Activated T-helper 1 cell treated with anti-CD3 and anti-CD28 coated beads, Interleukin-2, amount 50 U/mL, for 16 hours (primary cell): ENCODE results near the gene PARN.

Experiments used
- DNase-seq, 2 donors: peaks; one replicate each; pipeline ENCODE4 v3.0.0-alpha.2; 2020; ENCODE audit warnings: low read depth in 1 of 2, low spot score in 1 of 2

Gene PARN

DNA sequence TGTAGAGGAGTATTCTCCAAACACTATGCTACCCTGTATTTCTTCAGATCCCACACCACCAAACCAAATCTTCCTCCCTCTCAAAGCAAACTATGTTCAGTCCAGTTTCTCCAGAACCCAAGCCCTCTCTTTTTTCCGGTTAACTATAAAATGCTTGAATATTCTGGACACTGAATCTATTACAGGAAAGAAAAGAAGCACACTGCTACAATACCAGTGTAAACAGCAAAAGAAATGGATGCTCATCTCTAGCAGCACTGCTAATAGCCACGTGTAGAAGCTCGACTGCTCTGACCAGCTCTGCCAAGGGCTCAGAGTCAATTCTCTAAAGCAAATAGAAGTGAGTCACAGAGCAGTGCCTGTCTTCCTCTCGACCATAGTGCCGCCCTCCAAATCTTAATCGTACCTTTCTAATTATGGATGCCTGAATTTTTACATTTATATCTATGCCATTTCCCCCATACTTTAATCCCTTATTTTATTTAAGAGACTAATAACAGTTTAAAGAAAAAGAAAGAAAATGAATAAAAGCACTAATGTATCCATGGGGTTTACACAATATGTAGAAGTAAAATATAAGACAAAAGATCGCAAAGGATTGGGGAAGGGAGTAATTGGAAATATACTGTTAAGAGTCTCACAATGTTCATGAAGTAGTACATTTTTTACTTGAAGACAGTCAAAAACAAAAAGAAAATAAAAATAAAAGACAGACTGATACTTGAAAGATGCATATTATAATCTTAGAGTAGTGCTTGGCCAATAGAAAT lies 154.5 kb downstream of the PARN start:
- DNase-seq = no peak

DNA sequence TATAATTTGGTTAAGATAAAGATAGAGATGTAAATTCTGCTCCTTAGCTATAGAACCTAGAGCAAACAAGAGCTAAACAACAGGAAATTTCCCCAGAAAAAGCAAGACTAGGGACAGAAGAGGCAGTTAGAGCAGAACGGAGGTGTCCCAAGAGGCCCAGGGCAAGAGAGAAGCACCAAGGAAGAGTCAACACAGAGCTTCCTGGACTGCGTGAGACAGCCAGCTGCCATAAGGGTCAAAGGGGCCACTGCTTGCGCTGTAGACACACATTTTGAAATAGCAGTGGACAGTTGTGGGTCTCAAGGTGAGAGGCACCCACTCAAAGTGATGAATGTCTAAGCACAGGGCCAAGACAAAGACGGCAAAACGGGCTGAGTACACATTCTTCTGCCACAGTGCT lies 156.6 kb downstream of the PARN start:
- no peak for DNase-seq

DNA sequence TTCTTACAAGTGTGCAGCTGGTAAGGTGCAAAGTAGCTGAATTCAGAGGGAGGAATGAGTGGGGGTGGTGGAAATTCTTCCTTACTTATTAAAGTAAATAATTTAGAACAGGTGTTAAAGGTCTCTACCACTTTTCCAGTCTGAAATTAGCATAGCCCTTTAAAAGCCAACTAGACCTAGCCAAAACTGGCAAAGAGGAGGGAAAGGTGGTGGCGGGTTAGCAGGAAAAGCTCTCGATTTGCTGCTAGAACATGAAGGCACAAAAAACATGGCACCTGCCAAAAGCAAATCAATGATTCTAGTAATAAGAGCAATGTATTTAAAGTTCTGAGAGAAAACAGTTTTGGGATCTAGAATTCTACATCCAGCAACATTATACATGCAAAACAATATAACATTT lies 157.7 kb downstream of the PARN start:
- no peak for DNase-seq

DNA sequence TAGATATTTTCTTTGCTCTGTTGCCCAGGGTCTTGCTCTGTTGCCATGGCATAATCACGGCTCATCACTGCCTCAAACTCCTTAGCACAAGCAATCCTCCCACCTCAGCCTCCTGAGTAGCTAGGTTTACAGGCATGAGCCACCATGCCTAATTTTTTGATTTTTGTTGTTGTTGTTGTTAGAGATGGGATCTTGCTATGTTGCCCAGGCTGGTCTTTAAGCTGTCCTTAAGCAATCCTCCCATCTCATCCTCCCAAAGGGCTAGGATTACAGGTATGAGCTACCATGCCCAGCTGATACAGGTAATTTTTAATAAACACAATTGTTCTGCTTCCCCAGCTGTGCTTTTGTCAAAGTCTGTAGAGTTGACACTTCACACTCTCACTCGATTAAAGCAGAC lies 159.3 kb downstream of the PARN start:
- DNase-seq = no peak

DNA sequence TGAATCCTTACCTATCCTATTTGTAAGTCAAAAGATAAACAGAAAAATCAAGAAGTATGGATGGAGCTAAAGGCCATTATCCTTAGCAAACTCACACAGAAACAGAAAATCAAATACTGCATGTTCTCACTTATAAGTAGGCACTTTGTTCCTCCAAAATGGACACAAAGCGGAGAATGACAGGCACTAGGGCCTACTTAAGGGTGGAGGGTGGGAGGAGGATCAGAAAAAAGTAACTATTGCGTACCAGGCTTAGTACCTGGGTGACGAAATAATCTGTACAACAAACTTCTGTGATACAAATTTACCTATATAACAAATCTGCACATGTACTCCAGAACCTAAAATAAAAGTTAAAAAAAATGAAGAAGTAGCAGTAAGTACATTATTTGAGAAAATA lies 164.3 kb downstream of the PARN start:
- DNase-seq = no peak

DNA sequence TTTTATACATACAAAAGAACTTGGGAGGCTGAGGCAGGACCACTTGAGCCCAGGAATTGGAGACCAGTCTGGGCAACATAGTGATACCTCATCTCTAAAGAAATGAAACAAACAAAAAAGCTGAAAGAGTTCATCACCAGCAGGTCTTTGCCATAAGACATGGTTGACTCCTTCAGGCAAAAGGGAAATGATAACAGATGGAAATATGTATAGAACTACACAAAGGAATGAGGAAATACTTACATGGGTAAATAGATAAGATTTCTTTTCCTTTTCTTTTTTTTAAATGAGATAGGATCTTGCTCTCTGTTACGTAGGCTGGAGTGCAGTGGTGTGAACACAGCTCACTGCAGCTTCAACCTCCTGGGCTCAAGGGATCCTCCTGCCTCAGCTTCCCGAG lies 165.3 kb downstream of the PARN start:
- no peak for DNase-seq

DNA sequence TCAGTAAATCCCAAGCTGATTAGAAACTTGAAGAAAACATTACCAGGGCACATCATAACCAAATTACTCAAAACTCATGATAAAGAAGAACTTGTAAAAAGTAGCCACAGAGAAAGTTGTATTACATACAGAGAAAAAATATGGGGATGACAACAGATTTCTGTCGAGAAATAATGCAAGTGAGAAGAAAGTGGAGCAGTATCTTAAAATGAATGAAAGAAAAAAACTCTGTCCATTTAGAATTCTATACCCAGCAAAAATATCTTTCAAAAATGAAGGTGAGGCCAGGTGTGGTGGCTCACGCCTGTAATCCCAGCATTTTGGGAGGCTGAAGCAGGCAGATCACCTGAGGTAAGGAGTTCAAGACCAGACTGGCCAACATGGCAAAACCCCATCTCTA lies 165.9 kb downstream of the PARN start:
- DNase-seq = no peak

DNA sequence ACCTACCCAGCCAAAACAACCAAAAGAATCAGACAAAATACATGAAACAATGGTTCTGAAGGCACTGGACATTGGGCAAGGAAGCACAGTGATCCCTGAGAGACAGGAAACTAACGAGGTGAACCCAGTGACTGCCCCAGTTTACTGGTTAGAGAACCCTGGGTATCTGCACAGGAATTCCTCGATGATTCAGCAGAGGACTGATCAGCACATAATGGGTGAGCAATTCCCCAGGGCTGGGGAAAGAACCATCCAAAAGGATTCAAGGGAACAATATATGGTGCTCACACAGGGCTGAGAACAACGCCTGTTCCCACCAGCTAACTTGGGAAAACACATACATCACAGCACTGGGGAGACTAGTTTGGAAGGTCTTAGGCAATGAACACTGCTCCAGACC lies 167.2 kb downstream of the PARN start:
- no peak for DNase-seq

DNA sequence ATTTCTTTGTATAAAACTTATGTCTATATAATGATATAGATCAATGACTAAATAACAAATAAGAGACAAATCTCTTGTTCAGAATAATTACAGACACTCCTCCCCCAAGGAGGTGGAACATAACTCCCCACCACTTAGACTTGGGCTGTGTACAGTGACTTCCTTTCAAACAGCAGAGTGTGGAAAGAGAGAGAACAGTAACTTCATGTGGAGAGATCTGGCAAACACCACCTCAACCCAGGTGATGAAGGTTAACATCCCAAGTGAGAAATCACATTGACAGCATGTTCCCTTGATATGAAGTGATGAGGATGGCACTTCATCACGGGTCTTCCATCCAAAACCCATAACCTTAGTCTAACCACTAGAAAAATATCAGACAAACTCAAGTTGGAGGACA lies 169.3 kb downstream of the PARN start:
- no peak for DNase-seq

DNA sequence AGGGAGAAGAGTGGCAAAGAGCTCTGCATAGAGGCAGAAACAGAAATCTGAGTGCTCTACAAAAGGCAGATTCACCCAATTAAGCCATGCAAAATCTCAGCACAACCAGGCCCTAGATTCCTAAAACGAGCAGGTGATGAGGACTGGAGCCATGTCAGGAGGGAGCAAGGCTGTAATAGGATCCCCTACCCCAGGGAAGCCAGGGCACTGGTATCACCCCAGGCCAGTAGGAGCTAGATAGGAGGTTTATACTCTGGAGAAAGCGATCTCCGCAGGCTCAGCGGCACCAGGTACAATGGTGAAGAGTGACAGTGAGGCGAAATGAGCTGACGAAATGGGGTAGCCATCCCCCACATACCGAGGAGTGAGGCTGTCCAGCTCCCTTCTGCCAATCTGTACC lies 171.5 kb downstream of the PARN start:
- DNase-seq = no peak

DNA sequence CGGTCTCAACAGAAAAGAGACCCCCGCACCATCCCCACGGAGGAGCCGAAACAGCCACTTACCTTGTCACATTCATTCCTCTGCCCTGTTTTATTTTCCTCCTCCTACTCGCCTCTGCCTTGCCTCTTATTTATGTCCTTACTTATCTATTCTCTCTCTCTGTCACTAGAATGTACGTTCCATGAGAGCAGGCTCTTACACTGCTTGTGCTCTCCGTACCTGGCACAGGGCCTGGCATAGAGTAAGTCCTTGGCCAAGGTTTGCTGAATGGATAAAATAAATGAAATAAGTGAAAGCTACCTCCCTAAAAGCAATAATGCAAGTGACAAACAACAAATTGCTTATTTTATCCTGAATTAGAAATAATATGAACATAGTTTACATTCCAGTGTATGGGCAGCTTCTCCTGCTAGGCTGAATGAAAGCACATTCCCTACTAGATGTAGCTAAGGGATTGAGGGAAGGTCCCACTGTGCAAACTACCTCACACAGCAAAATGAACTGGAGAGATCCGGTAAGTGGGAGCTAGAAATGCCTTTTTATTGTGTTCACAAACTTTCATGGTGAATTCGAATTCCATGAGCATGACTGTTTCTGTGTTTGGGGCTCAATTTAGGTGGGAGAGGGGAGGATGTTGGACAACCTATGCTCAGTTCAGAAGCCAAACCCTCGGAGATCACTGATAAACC lies 173.1 kb downstream of the PARN start:
- no peak for DNase-seq

DNA sequence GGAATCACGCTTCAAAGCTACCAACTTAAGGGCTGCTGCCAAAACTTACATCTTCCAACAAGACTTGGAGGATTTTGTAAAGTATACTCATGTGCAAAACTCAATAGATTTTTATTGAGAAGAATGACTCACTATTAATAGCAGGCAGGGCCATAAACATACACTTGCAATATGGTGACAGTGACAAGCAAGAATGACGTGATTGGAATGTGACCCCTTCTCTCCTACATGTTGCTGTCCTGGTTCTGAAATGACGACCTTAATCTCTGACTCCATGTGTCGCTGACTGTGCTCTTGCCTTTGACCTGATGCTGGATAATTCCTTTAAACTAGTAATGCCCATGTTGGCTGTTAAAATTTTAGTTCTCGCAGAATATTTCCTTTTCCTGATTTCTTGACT lies 174.5 kb downstream of the PARN start:
- no peak for DNase-seq

DNA sequence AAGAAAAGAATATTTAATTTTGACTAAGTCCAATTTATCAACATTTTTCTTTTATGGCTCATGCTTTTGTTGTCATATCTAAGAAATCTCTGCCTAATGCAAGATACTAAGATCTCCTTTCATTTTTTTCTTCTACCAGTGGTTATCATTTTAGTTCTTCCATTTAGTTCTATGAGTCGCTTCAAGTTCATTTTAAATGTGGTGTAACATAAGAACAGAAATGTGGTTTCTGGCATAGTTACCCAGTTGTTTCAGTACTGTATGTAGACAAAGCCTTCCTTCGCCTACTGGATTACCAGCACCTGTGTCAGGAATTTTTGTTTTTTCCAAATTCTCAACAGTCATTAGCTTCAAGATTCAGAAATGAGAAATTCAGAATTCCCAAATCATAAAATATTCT lies 175.7 kb downstream of the PARN start:
- DNase-seq = no peak

DNA sequence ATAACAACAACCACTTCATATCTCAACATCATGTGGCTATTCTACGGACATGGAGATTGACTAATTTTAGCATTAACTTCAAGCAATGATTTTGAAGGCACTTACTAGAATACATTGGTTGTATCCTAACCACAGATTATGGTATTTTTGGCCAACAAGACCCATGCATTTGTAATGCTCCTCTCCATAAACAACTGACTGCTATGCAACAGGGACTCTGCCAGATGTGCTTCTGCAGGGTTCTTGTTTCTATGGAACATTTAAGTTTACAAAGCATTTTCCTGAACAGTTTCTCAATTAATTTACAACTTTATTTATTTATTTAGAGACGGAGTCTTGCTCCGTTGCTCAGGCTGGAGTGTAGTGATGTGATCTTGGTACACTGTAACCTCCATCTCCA lies 178.0 kb downstream of the PARN start:
- DNase-seq = no peak

DNA sequence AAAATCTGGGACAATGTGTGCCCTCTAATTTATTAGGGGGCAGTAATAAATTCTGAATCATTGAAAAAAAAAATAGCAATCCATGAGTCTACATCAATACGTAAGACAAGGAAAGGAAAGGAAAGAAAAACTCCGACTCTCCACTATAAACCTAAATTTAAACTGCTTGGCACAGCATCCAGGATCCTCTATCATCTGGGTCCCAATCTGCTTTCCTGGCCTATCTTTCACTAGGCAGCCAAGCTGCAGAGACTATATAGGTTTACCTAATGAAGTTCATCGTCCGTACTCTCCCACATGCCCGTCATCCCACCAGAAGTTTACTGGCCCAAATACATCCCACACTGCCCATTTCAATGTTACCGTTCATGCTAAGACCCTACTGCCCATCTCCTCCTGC lies 179.2 kb downstream of the PARN start:
- no peak for DNase-seq

DNA sequence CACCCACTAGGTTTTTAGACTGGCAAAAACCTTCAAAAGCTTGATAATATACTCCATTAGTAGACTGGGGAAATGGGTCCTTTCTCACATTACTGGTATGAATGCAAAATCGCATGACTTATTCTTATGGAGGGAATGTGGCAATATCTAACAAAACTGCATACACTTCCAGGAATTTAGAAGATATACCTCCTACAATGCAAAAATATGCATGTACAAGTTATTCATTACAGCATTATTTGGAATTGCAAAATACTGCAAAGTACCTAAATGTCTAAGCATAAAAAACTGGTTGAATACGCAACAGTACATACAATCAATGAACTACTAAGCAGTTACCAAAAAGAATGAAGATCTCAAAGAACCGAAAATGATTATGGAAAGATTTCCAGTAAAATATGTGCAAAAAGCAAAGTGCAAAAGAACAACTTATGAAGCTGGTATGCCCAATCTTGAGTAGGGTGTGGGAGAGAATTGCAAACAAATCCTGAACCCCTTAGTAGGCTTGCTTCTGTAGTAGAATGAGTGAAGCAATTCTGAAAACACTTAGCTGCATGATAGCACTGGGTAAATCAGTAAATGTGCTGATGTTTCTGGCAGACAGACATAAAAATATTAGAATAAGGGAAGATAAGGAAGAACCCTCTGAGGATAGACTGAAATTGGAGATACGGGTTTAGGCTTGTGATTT lies 180.1 kb downstream of the PARN start:
- no peak for DNase-seq

DNA sequence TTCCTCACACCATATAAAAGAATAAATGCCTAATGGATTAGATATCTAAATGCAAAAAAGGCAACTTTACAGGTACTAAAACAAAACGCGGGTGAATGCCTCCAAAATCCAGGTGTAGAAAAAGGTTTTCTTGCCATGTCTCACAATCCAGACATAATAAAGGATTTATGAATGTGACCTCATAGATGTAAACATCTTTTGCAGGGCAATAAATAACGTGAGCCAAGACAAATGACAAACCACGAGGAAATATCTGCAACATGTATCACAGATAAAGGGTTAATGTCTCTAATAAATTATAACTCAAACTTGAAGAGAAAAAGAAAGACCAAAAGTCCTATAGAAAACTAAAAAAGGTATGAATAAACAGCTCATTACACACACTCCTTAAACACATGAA lies 180.7 kb downstream of the PARN start:
- no peak for DNase-seq

DNA sequence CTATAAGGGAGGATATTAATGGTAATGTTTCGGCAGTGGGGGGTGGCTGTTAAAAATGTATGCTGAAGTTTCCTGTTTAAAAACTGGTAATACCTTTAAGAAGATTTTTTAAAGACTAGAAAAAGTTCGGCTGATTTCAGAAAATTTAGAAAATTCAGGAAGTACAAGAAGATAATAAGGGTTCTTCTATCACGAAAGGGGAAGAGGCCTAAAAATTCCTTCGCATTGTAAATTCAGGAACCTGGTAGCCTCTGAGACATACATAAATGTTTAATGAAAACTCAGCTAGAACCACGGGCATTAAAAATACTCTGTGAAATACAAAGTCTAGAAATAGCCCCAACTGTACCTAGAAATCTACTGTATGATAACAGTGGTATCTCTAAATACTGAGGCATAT lies 181.2 kb downstream of the PARN start:
- no peak for DNase-seq

DNA sequence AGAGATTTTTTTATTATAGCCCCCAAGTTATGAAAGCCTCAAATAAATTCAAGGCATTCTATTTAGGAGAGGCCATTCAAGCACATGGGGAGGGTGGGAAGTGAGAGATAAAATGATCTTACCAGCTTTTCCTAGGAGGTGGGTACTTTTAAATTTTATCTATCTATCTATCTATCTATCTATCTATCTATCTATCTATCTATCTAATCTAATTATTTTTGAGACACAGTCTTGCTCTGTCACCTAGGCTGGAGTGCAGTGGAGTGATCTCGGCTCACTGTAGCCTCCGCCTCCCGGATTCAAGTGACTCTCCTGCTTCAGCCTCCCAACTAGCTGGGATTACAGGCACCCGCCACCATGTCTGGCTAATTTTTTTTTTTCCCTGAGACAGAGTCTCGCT lies 182.3 kb downstream of the PARN start:
- no peak for DNase-seq

DNA sequence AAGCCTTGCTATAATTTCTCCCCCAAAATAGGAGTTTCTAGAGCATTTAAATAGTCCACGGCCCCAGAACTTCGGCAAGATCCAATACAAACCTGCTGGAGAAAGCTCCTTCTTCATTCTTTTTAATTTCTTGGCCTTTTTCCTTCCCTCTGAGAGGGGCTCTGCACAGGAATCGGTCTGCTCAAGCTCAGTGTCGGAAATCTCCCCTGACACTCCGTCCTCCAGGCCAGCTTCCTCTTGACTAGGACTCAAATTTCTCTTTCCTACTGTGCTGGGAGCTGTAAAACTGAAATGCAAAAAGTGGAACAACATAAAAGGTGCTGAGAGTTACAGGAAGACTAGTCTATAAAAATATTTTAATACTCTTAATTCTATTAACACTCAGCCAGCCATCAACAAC lies 183.3 kb downstream of the PARN start:
- no peak for DNase-seq

DNA sequence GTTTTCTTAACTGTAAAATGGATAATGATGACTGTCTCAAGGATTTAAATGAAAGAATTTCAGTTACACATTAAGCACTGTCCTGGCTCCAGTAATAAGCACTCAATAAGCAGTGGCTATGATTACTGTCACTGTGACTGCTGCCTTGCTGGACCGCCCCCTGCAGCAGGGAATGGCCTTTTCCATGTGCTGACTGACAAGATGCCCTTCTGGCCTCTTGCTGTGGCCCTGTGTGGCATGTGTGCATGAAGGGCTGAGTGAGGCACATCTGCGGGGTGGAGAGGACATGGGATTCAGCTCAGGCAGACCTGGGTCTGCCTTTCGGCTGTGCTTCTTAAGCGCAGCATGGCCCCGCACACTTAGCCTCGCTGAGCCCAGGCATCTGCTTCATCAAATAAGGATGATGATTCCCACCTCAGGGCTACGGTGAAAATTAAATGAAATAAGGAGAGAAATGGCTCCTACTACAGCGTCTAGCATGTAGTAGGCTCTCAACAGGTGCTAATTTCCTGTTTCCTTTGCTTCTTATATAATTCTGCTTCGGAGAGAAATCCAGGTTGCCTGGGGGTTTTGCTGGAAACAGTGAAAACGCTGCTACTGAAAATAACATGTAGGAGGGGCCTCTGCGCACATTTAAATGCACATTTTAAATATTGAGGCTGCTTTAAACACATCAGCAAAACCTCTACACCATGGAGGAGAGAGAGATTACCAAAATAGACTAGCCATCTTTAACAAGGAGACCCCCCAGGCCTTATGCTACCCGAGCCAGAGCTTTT lies 183.9 kb downstream of the PARN start:
- DNase-seq = no peak
